Measurements from ENCODE around the gene TAF5L. TPM values are rescaled to one million over a fixed set of nuclear protein-coding genes. Genes with fewer than 3 reads are reported as not detected.
A peak's percentile ranks its signal among the peaks of the same experiment; 100 is the strongest.

TAF5L gene
- total and polyA plus RNA-seq, 2 experiments from 2014 or later = 5.6 to 17.6 TPM

DNA sequence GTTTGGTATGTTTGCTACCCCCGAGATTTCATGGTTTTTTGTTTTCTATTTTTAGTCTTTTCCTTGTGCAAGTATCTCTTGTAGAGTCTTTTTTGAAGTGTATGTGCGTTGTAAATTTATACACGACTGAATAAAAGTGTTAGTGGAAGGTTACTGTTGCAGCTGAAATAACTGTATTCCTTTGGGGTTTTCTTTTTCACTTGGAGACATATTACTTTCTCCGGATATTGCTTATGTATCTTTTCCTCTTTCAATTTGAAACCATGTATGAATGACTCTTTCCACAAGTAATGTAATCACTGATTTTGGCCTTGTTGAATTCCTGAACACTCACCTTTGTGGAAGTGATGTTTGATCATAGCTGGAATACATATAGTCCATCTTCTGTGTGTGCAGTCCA is 1.1 kb upstream of the TAF5L start:
- Histone ChIP-seq H3F3A (replicated peaks; ENCODE audit: low read depth) (0 out of 2 replicates have a peak, but pooled peaks cover 8% of the 10 kb centered on the region), H4K20me1 (replicated peaks; ENCODE audit: insufficient read depth) (peaks cover 55% of the 10 kb centered on the region), H3K4me2 (peak overlapping the region; percentile 89), H3K9me2 (ENCODE audit: insufficient read depth) (no peaks in the 10 kb centered on the region), H3K79me2 (replicated peaks; ENCODE audit: insufficient read depth) (peaks cover 91% of the 10 kb centered on the region), H2AFZ (no peak overlapping the region), H3K36me3 (ENCODE audit: insufficient read depth) (peaks cover 4% of the 10 kb centered on the region; the same call in 1 of the 2 replicates), H3K4me1 (ENCODE audit: insufficient read depth) (peaks cover 20% of the 10 kb centered on the region), H3K27me3 (ENCODE audit: insufficient read depth) (no peaks in the 10 kb centered on the region), H3K27ac (ENCODE audit: low read depth) (peak overlapping the region; percentile 88; the same call in 1 of the 2 replicates), H3K4me3 (peak overlapping the region; percentile 100)
- TF ChIP-seq STAT1 (IDR thresholded peaks at IDR 0.05; ENCODE audit: unreplicated experiment) = no peak
- TF ChIP-seq, protein P1, sequence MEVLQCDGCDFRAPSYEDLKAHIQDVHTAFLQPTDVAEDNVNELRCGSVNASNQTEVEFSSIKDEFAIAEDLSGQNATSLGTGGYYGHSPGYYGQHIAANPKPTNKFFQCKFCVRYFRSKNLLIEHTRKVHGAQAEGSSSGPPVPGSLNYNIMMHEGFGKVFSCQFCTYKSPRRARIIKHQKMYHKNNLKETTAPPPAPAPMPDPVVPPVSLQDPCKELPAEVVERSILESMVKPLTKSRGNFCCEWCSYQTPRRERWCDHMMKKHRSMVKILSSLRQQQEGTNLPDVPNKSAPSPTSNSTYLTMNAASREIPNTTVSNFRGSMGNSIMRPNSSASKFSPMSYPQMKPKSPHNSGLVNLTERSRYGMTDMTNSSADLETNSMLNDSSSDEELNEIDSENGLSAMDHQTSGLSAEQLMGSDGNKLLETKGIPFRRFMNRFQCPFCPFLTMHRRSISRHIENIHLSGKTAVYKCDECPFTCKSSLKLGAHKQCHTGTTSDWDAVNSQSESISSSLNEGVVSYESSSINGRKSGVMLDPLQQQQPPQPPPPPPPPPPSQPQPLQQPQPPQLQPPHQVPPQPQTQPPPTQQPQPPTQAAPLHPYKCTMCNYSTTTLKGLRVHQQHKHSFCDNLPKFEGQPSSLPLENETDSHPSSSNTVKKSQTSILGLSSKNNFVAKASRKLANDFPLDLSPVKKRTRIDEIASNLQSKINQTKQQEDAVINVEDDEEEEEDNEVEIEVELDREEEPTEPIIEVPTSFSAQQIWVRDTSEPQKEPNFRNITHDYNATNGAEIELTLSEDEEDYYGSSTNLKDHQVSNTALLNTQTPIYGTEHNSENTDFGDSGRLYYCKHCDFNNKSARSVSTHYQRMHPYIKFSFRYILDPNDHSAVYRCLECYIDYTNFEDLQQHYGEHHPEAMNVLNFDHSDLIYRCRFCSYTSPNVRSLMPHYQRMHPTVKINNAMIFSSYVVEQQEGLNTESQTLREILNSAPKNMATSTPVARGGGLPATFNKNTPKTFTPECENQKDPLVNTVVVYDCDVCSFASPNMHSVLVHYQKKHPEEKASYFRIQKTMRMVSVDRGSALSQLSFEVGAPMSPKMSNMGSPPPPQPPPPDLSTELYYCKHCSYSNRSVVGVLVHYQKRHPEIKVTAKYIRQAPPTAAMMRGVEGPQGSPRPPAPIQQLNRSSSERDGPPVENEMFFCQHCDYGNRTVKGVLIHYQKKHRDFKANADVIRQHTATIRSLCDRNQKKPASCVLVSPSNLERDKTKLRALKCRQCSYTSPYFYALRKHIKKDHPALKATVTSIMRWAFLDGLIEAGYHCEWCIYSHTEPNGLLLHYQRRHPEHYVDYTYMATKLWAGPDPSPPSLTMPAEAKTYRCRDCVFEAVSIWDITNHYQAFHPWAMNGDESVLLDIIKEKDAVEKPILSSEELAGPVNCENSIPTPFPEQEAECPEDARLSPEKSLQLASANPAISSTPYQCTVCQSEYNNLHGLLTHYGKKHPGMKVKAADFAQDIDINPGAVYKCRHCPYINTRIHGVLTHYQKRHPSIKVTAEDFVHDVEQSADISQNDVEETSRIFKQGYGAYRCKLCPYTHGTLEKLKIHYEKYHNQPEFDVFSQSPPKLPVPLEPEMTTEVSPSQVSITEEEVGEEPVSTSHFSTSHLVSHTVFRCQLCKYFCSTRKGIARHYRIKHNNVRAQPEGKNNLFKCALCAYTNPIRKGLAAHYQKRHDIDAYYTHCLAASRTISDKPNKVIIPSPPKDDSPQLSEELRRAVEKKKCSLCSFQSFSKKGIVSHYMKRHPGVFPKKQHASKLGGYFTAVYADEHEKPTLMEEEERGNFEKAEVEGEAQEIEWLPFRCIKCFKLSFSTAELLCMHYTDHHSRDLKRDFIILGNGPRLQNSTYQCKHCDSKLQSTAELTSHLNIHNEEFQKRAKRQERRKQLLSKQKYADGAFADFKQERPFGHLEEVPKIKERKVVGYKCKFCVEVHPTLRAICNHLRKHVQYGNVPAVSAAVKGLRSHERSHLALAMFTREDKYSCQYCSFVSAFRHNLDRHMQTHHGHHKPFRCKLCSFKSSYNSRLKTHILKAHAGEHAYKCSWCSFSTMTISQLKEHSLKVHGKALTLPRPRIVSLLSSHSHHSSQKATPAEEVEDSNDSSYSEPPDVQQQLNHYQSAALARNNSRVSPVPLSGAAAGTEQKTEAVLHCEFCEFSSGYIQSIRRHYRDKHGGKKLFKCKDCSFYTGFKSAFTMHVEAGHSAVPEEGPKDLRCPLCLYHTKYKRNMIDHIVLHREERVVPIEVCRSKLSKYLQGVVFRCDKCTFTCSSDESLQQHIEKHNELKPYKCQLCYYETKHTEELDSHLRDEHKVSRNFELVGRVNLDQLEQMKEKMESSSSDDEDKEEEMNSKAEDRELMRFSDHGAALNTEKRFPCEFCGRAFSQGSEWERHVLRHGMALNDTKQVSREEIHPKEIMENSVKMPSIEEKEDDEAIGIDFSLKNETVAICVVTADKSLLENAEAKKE (CRISPR knock-in tag; IDR thresholded peaks at IDR 0.05) = no peak
- TF ChIP-seq, protein P2, sequence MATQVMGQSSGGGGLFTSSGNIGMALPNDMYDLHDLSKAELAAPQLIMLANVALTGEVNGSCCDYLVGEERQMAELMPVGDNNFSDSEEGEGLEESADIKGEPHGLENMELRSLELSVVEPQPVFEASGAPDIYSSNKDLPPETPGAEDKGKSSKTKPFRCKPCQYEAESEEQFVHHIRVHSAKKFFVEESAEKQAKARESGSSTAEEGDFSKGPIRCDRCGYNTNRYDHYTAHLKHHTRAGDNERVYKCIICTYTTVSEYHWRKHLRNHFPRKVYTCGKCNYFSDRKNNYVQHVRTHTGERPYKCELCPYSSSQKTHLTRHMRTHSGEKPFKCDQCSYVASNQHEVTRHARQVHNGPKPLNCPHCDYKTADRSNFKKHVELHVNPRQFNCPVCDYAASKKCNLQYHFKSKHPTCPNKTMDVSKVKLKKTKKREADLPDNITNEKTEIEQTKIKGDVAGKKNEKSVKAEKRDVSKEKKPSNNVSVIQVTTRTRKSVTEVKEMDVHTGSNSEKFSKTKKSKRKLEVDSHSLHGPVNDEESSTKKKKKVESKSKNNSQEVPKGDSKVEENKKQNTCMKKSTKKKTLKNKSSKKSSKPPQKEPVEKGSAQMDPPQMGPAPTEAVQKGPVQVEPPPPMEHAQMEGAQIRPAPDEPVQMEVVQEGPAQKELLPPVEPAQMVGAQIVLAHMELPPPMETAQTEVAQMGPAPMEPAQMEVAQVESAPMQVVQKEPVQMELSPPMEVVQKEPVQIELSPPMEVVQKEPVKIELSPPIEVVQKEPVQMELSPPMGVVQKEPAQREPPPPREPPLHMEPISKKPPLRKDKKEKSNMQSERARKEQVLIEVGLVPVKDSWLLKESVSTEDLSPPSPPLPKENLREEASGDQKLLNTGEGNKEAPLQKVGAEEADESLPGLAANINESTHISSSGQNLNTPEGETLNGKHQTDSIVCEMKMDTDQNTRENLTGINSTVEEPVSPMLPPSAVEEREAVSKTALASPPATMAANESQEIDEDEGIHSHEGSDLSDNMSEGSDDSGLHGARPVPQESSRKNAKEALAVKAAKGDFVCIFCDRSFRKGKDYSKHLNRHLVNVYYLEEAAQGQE (IDR thresholded peaks at IDR 0.05; ENCODE audit: unreplicated experiment) = no peak
- TF ChIP-seq EZH2 (IDR thresholded peaks at IDR 0.05; ENCODE audit: low read depth, unreplicated experiment) = no peak
- no peak for TF ChIP-seq POLR2AphosphoS5 (IDR thresholded peaks at IDR 0.05; ENCODE audit: low read depth)
- TF ChIP-seq, protein P3, sequence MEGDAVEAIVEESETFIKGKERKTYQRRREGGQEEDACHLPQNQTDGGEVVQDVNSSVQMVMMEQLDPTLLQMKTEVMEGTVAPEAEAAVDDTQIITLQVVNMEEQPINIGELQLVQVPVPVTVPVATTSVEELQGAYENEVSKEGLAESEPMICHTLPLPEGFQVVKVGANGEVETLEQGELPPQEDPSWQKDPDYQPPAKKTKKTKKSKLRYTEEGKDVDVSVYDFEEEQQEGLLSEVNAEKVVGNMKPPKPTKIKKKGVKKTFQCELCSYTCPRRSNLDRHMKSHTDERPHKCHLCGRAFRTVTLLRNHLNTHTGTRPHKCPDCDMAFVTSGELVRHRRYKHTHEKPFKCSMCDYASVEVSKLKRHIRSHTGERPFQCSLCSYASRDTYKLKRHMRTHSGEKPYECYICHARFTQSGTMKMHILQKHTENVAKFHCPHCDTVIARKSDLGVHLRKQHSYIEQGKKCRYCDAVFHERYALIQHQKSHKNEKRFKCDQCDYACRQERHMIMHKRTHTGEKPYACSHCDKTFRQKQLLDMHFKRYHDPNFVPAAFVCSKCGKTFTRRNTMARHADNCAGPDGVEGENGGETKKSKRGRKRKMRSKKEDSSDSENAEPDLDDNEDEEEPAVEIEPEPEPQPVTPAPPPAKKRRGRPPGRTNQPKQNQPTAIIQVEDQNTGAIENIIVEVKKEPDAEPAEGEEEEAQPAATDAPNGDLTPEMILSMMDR (conservative IDR thresholded peaks at IDR 0.05; ENCODE audit: low read depth in 2 of 2) = no peak
- TF ChIP-seq CREB1 (CRISPR knock-in tag; IDR thresholded peaks at IDR 0.05; ENCODE audit: low read depth) = no peak
- no peak for TF ChIP-seq ZNF331 (CRISPR knock-in tag; IDR thresholded peaks at IDR 0.05; ENCODE audit: low read depth)
- TF ChIP-seq, protein P4, sequence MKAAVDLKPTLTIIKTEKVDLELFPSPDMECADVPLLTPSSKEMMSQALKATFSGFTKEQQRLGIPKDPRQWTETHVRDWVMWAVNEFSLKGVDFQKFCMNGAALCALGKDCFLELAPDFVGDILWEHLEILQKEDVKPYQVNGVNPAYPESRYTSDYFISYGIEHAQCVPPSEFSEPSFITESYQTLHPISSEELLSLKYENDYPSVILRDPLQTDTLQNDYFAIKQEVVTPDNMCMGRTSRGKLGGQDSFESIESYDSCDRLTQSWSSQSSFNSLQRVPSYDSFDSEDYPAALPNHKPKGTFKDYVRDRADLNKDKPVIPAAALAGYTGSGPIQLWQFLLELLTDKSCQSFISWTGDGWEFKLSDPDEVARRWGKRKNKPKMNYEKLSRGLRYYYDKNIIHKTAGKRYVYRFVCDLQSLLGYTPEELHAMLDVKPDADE (IDR thresholded peaks at IDR 0.05) = no peak
- no peak for TF ChIP-seq NANOG (IDR thresholded peaks at IDR 0.05; ENCODE audit: borderline replicate concordance)
- TF ChIP-seq ZNF114 (CRISPR knock-in tag; IDR thresholded peaks at IDR 0.05) = no peak
- no peak for TF ChIP-seq EZH2phosphoT487 (IDR thresholded peaks at IDR 0.05; ENCODE audit: unreplicated experiment)
- TF ChIP-seq JUNB (IDR thresholded peaks at IDR 0.05; ENCODE audit: unreplicated experiment) = no peak
- Mint-ChIP-seq H3K4me3 (peak overlapping the region; percentile 99), H3K27ac (no peak overlapping the region), H3K9me3 (no peaks in the 10 kb centered on the region), H3K36me3 (ENCODE audit: low read depth) (peaks cover 31% of the 10 kb centered on the region), H3K27me3 (ENCODE audit: insufficient read depth, low read depth, poor library complexity) (peaks cover 14% of the 10 kb centered on the region), H3K4me1 (peaks cover 22% of the 10 kb centered on the region)
- ATAC-seq (no peak), DNase-seq (ENCODE audit: low spot score) (no peak)

All from GM23338 (cell line).